GM23338 (cell line): ENCODE results near the gene GALNT11. TPM values are rescaled to one million over a fixed set of nuclear protein-coding genes. Genes with fewer than 3 reads are reported as not detected.
A peak's percentile ranks its signal among the peaks of the same experiment; 100 is the strongest.

Source experiments
- ATAC-seq: fragments of 200-7000 bp; cut with Tn5 transposase; 3 replicates; pipeline ENCODE4 v1.9.1; 2020
- DNase-seq: peaks from one replicate; pipeline ENCODE4 v3.0.0-alpha.2; 2015; ENCODE audit warnings: low spot score
- H2AFZ ChIP-seq: fragments of 200-600 bp; sonication (generic); 2 replicates; pipeline ENCODE4 v1.8.0; 2016; ENCODE audit warnings: antibody characterized with exemption, mild to moderate bottlenecking, moderate library complexity
- H3F3A ChIP-seq: fragments of 200-600 bp; sonication (generic); replicated peaks from 2 replicates; pipeline ENCODE4 v1.8.0; 2017; ENCODE audit warnings: antibody characterized with exemption, mixed run types, low read depth
- H3K27ac ChIP-seq: fragments of 200-600 bp; sonication (generic); 2 replicates; pipeline ENCODE4 v1.6.1; 2016; ENCODE audit warnings: low read depth
- H3K27me3 ChIP-seq: fragments of 200-600 bp; sonication (generic); 2 replicates; pipeline ENCODE4 v1.8.0; 2016; ENCODE audit warnings: mild to moderate bottlenecking, mixed run types, moderate library complexity; ENCODE audit not compliant: insufficient read depth
- H3K36me3 ChIP-seq: fragments of 200-600 bp; sonication (generic); 2 replicates; pipeline ENCODE4 v1.8.0; 2016; ENCODE audit warnings: mild to moderate bottlenecking; ENCODE audit not compliant: insufficient read depth
- H3K4me1 ChIP-seq: fragments of 200-600 bp; sonication (generic); 2 replicates; pipeline ENCODE4 v1.8.0; 2016; ENCODE audit warnings: mild to moderate bottlenecking, moderate library complexity; ENCODE audit not compliant: insufficient read depth
- H3K4me2 ChIP-seq: fragments of 200-600 bp; sonication (generic); 2 replicates; pipeline ENCODE4 v1.7.1; 2017; ENCODE audit warnings: mixed run types
- H3K4me3 ChIP-seq: fragments of 200-600 bp; sonication (generic); 2 replicates; pipeline ENCODE4 v1.6.1; 2016; ENCODE audit warnings: mixed run types
- H3K79me2 ChIP-seq: fragments of 200-600 bp; sonication (generic); replicated peaks from 2 replicates; pipeline ENCODE4 v1.8.0; 2017; ENCODE audit warnings: mild to moderate bottlenecking; ENCODE audit not compliant: insufficient read depth
- H3K9me2 ChIP-seq: fragments of 200-600 bp; sonication (generic); 2 replicates; pipeline ENCODE4 v1.8.0; 2017; ENCODE audit not compliant: insufficient read depth
- H4K20me1 ChIP-seq: fragments of 200-600 bp; sonication (generic); replicated peaks from 2 replicates; pipeline ENCODE4 v1.8.0; 2017; ENCODE audit warnings: mild to moderate bottlenecking; ENCODE audit not compliant: insufficient read depth
- H3K27ac Mint-ChIP-seq: 2 replicates; pipeline ENCODE4 v1.8.0; 2020; ENCODE audit warnings: inconsistent platforms, mild to moderate bottlenecking, moderate library complexity, mixed read lengths
- H3K27me3 Mint-ChIP-seq: 3 replicates; pipeline ENCODE4 v1.8.0; 2022; ENCODE audit warnings: low read depth, mild to moderate bottlenecking, moderate library complexity, mixed read lengths, inconsistent platforms; ENCODE audit not compliant: insufficient read depth, poor library complexity
- H3K36me3 Mint-ChIP-seq: 3 replicates; pipeline ENCODE4 v1.8.0; 2021; ENCODE audit warnings: low read depth, mild to moderate bottlenecking, inconsistent platforms, moderate library complexity, mixed read lengths
- H3K4me1 Mint-ChIP-seq: 3 replicates; pipeline ENCODE4 v1.8.0; 2020; ENCODE audit warnings: mild to moderate bottlenecking, inconsistent platforms, mixed read lengths
- H3K4me3 Mint-ChIP-seq: 3 replicates; pipeline ENCODE4 v1.8.0; 2021; ENCODE audit warnings: moderate library complexity, mild to moderate bottlenecking, inconsistent platforms, mixed read lengths
- H3K9me3 Mint-ChIP-seq: 3 replicates; pipeline ENCODE4 v1.8.0; 2020; ENCODE audit warnings: moderate library complexity, mild to moderate bottlenecking, inconsistent platforms, mixed read lengths
- CREB1 ChIP-seq: fragments of 250-450 bp; sonication (Bioruptor Pico); IDR thresholded peaks from 2 replicates; pipeline ENCODE4 v1.5.0; 2020; ENCODE audit warnings: low read depth, mild to moderate bottlenecking, moderate library complexity
- CTCF ChIP-seq, 2 experiments: fragments of 200-600 bp in 1 of 2; sonication (generic) in 1 of 2; conservative IDR thresholded peaks; 2 replicates each; pipeline versions ENCODE4 v1.5.1 to v1.6.1; 2016 to 2017; ENCODE audit warnings: antibody characterized with exemption in 2 of 2, low read depth in 2 of 2, mild to moderate bottlenecking in 2 of 2, moderate library complexity in 1 of 2
- ETS1 ChIP-seq: IDR thresholded peaks from 2 replicates; pipeline ENCODE4 v1.6.1; 2016; ENCODE audit warnings: antibody characterized with exemption
- EZH2 ChIP-seq: fragments of 200-600 bp; sonication (generic); IDR thresholded peaks from one replicate; pipeline ENCODE4 v1.8.0; 2017; ENCODE audit warnings: antibody characterized with exemption, mild to moderate bottlenecking, low read depth; ENCODE audit not compliant: unreplicated experiment
- EZH2phosphoT487 ChIP-seq: fragments of 200-600 bp; sonication (generic); IDR thresholded peaks from one replicate; pipeline ENCODE4 v1.8.1; 2018; ENCODE audit warnings: antibody characterized with exemption; ENCODE audit not compliant: unreplicated experiment
- JUNB ChIP-seq: IDR thresholded peaks from one replicate; pipeline ENCODE4 v1.6.1; 2016; ENCODE audit warnings: antibody characterized with exemption; ENCODE audit not compliant: unreplicated experiment
- NANOG ChIP-seq: IDR thresholded peaks from 2 replicates; pipeline ENCODE4 v1.6.1; 2016; ENCODE audit warnings: antibody characterized with exemption, borderline replicate concordance
- POLR2AphosphoS5 ChIP-seq: IDR thresholded peaks from 2 replicates; pipeline ENCODE4 v1.6.1; 2016; ENCODE audit warnings: antibody characterized with exemption, low read depth
- REST ChIP-seq: IDR thresholded peaks from one replicate; pipeline ENCODE4 v1.6.1; 2018; ENCODE audit warnings: antibody characterized with exemption; ENCODE audit not compliant: unreplicated experiment
- STAT1 ChIP-seq: IDR thresholded peaks from one replicate; pipeline ENCODE4 v1.6.1; 2016; ENCODE audit warnings: antibody characterized with exemption; ENCODE audit not compliant: unreplicated experiment
- ZNF114 ChIP-seq: fragments of 250-450 bp; sonication (Bioruptor Pico); IDR thresholded peaks from 2 replicates; pipeline ENCODE4 v1.5.0; 2020; ENCODE audit warnings: mild to moderate bottlenecking, moderate library complexity
- ZNF331 ChIP-seq: fragments of 250-450 bp; sonication (Bioruptor Pico); IDR thresholded peaks from 2 replicates; pipeline ENCODE4 v1.5.0; 2020; ENCODE audit warnings: low read depth, mild to moderate bottlenecking, moderate library complexity
- ZNF462 ChIP-seq: fragments of 250-450 bp; sonication (Bioruptor Pico); IDR thresholded peaks from 2 replicates; pipeline ENCODE4 v1.5.0; 2020; ENCODE audit warnings: mild to moderate bottlenecking, moderate library complexity
- polyA plus RNA-seq: library from polyadenylated mRNA; unstranded; fragments of >200 nt; fragmentation: Nextera tagmentation; extraction: Ambion mirVana; gene quantifications from 2 replicates; pipeline ENCODE4 v1.2.1, GENCODE V29; 2016
- total RNA-seq: library from RNA; depleted of rRNA; stranded (reverse); fragments of >200 nt; shearing (Covaris generic); gene quantifications from 2 replicates; pipeline ENCODE4 v1.2.3, GENCODE V29; 2014

Gene GALNT11
- total and polyA plus RNA-seq, 2 experiments from 2014 or later = 16.1 to 33.6 TPM

GRCh38 chr7:152054367-152055230, 29.1 kb downstream of the GALNT11 start:
- Histone ChIP-seq H4K20me1 (no peaks in the 10 kb centered on the region), H2AFZ (no peak overlapping the region), H3K4me3 (no peak overlapping the region), H3K27me3 (no peaks in the 10 kb centered on the region), H3K9me2 (no peaks in the 10 kb centered on the region), H3F3A (no peaks in the 10 kb centered on the region), H3K27ac (no peak overlapping the region), H3K4me2 (0 out of 2 replicates have a peak overlapping the region, but pooled peaks have one; percentile 12), H3K36me3 (no peaks in the 10 kb centered on the region), H3K4me1 (peaks cover 29% of the 10 kb centered on the region), H3K79me2 (peaks cover 19% of the 10 kb centered on the region)
- ATAC-seq = no peak; the same call in 2 of the 3 replicates
- TF ChIP-seq EZH2phosphoT487 (no peak), CTCF (conservative IDR thresholded peaks at IDR 0.05; ENCODE audit: low read depth in 2 of 2) (no peak), CREB1 (CRISPR knock-in tag) (no peak), ZNF114 (CRISPR knock-in tag) (no peak), ZNF331 (CRISPR knock-in tag) (no peak), POLR2AphosphoS5 (no peak), ETS1 (no peak), EZH2 (no peak), REST (no peak), ZNF462 (CRISPR knock-in tag) (no peak), STAT1 (no peak), NANOG (no peak), JUNB (no peak)
- Mint-ChIP-seq H3K9me3 (no peaks in the 10 kb centered on the region; the same call in 2 of the 3 replicates), H3K27me3 (peaks cover 6% of the 10 kb centered on the region), H3K4me1 (peaks cover 39% of the 10 kb centered on the region), H3K36me3 (peaks cover 6% of the 10 kb centered on the region; the same call in 1 of the 3 replicates), H3K4me3 (no peak overlapping the region), H3K27ac (0 out of 2 replicates have a peak overlapping the region, but pooled peaks have one; percentile 21)
- DNase-seq = peak; percentile 23
